Right lobe of liver (tissue), 4 donors: Measurements from ENCODE around the gene TLR9.

Source experiments
- CTCF ChIP-seq, 4 donors: fragments of 200-600 bp in 3 of 4; fragments of 450-650 bp in 1 of 4; IDR thresholded peaks; one replicate each; pipeline versions ENCODE4 v1.5.1 to v1.8.0; 2016 to 2022; ENCODE audit warnings: antibody characterized with exemption in 4 of 4, mild to moderate bottlenecking in 2 of 4
- POLR2A ChIP-seq: fragments of 450-650 bp; IDR thresholded peaks from one replicate; pipeline ENCODE4 v1.6.1; 2017; ENCODE audit warnings: antibody characterized with exemption, mild to moderate bottlenecking
- donor health status: DM: no; HTN: no; CAD: no.
- donor health status: DM: no; HTN: no; CAD: no.
- donor health status: DM: no; HTN: yes; CAD: no.

GRCh38 chr3:52186729-52187128 is 38.7 kb downstream of the TLR9 start:
- TF ChIP-seq CTCF (IDR thresholded peaks at IDR 0.05) (no peak), POLR2A (no peak)
